GM19455 (cell line): ENCODE measurements around the gene LRRC41.
"Not testable (repeated sequence)": the region's sequence is repeated elsewhere in the genome, so short reads cannot be mapped to it uniquely, and the experiment has no call there.

ENCODE experiments used
- ATAC-seq: cut with Tn5 transposase; IDR thresholded peaks from one replicate; pipeline ENCODE4 v1.9.1; 2021; ENCODE audit not compliant: unreplicated experiment

The LRRC41 gene, protein sequence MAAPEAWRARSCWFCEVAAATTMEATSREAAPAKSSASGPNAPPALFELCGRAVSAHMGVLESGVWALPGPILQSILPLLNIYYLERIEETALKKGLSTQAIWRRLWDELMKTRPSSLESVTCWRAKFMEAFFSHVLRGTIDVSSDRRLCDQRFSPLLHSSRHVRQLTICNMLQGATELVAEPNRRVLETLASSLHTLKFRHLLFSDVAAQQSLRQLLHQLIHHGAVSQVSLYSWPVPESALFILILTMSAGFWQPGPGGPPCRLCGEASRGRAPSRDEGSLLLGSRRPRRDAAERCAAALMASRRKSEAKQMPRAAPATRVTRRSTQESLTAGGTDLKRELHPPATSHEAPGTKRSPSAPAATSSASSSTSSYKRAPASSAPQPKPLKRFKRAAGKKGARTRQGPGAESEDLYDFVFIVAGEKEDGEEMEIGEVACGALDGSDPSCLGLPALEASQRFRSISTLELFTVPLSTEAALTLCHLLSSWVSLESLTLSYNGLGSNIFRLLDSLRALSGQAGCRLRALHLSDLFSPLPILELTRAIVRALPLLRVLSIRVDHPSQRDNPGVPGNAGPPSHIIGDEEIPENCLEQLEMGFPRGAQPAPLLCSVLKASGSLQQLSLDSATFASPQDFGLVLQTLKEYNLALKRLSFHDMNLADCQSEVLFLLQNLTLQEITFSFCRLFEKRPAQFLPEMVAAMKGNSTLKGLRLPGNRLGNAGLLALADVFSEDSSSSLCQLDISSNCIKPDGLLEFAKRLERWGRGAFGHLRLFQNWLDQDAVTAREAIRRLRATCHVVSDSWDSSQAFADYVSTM

DNA sequence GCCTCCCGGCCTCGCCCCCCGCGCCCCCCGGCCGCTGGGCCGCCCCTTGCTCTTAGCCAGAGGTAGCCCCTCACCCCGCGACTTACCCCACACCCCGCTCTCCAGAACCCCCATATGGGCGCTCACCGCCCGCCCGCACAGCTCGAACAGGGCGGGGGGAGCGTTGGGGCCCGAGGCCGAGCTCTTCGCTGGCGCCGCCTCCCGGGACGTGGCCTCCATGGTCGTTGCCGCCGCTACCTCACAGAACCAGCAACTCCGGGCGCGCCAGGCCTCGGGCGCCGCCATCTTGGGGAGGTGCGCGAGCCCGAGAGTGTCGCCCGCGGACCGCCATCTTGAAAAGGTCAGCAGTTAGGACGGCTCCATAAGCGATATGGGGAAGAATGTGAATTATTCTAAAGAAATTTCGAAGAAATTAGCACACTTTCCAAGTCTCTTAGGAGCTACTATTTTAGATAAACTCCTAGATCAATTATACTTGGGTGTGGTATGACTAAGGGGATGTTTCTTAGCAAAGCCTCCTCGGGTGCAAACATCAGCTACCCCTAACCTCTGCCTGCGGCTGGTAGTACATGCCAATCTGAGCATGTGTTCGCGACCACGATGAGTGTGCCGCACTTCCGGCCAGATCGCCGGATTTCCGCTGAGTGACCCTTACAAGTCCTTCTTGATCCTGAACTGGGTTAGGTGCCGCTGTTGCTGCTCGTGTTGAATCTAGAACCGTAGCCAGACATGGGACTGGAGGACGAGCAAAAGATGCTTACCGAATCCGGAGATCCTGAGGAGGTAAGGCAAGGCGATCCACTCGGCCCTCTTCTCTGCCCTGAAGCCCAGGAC lies at the start of gene LRRC41, which contains the start of gene UQCRH:
Gene LRRC41 (minus strand): TSS at position 579 of the 834 bp plus-strand sequence. CDS start 294 bp downstream, at position 285.
Gene UQCRH (plus strand): TSS at position 661 of the 834 bp plus-strand sequence. CDS start 69 bp downstream, at position 730.
- ATAC-seq, result peak; percentile 68

DNA sequence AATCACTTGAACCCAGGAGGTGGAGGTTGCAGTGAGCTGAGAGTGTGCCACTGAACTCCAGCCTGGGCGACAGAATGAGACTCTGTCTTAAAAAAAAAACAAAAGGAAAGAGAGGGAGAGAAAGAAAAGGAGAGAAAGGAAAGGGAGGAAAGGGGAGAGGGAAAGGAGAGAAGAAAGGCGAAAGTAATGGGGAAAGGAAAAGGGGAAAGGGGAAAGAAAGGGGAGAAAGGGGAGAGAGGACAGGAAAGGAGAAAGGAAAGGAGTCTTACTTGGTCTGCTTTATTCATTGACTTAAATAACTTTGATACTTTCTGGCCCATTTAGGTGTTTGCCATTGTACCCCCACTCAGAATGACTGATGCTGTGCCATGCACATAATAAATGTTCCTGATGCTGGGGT lies 48.9 kb upstream of the LRRC41 start:
- no peak for ATAC-seq

DNA sequence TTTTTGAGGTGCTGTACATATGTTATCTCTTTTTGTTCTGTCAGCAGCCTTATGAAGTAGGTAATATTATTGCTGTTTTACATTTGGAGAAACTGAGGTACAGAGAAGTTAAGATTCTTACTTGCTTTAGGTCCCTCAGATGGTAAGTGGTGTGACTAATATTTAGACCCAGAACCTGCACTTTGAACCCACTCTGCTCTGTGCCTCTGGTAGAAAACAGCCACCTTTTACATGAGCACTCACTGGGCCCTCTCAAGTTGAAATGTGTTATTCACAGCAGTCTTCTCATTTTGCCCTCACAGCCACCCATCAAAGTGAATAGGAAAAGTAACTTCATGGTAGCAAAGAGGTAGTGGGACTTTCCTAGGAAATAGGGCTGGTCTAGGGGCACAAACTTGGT lies 41.9 kb upstream of the LRRC41 start:
- no peak for ATAC-seq

DNA sequence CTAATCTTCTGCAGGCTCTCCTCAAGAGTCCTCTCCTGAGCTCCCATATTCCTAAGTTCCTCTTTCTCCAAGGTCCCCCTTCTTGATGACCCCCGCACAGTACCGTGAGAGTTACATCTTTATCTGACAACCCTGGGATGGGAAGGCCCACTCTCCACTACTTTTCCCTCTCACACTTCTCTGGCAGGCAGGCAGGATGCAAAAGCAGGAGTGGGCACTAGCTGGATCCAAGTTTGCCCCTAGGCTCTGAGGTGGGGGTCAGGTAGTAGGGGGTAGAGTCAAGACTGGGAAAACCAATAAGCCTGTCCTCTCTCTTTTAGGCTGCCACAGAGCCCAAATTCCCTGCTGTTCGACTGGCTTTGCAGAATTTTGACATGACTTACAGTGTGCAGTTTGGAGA lies 41.1 kb upstream of the LRRC41 start:
- no peak for ATAC-seq

DNA sequence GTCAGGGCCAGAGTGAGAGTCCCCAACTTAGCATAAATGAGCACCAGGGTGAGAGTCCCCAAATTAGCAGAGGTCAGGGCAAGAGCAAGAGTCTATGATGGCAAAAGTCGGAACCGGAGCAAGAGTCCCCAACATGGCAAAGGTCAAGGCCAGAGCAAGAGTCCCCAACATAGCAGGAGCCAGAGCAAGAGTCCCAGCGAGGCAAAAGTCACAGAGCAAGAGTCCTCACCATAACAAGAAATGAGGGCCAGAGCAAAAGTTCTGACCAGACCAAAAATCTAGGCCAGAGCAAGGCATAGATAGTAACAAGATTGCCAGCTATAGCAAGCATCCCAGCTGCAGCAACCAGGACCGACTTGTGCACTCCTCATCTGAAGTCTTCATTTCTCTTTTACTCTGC lies 40.3 kb upstream of the LRRC41 start:
- ATAC-seq, result no peak

DNA sequence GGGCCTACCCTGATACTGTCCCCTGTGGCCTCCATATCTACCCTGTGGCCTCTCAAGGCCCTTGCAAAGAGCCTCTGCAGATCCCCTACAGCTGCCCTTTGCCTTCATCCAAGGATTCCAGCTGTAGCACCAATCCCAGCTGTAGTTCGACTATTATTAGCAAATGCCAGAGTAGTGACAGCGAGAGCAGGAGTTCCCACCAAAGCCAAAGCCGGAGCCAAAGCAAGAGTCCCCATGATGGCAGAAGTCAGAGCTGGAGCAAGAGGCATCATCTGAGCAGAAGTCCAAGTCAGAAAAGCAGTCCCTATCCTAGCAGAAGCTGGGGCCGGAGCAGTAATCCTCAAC lies 39.9 kb upstream of the LRRC41 start:
- no peak for ATAC-seq

DNA sequence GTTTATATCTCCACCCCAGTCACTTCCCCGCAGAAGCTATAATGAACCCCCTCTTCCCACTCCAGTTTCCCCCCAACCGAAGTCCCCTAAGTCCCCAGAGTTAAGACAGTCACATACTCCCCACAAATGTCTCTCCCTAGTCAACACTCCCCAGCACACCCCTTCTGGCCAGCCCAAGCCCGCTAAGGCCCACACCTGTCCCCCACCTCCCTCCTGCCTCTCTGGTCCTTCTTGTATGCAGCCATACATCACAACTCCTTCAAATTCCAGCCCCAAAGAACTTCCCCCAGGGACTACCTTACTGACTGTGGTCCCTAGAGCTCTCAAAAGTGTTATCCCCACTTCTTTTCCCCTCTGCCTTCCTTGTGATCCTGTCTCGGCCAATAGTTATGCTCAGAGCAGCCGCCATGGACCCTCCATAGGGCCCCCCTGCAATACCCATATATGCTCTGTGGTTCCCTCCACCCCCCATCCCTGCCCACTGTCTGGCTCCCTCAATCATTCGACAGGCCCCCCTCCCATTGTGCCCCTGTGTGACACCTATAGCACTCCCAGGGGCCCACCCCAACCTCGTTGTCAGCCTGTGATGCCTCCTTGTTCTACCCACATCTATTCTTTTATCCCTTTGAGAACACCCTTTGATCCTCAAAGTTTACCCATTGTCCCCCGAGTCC lies 39.4 kb upstream of the LRRC41 start:
- no peak for ATAC-seq

DNA sequence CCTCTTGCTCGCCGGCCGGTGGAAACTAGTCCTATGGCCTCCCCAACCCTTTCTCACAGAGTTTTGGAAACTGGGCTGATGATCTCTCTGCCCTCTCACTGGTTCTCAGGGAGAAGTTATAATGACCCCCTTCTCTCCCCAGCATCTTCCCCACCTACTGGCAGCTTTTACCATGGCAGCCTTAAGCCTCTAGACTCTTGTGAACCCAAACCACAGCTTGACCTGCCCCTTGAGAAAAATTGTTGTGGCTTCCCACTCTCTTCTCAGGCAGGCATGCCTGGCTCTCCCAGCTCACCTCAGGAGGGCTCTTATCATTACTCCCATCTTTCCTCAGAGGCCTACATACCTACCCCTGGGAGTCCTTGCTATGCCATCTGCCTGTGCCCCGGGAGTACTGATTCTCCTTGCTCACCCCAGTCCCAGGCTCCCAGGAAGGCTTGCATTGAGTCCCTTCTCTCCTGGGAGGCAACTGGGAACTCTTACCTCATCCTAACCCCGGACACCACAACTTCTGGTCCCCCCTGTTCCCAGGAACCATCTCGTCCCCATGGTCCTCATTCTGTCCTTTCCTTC lies 38.8 kb upstream of the LRRC41 start:
- ATAC-seq, result no peak

DNA sequence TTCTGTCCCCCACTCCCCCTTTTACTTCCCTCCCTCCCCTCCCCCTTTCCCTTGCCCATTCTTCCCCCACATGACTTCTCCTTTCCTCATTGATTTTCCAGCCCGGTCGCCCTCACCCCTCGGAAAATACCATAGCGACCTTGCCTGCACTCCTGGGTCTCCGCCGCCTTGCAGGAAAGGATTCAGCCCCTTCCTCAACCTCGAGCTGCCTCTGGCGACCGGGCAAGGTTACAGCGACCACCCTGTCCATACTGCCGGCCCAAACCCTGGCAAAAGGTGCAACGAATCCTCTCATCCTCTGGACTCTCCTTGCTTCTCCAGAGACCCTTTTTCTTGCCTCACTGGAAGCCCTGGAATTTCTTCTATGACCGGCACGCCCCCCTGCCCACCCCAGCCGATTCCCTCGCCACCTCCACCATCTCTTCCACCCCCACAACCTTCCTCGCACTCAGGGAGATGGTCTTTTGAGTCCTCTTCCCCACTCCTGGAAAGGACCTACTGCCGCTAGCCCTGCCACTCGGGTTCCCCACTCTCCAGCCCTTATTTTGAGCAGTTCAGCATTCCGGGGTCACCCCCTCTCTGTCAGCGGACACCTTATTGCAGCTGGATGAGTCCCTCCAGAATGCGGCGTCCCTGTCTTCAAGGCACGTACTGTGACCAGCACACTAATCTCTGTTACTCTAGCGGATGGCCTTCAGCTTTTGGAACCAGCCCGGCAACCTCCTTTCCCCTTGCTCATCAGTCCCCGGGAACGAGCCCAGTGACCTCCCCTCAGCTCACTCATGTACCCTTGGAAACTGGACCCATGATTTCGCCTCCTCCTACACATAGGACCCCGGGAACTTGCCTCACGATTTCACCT lies 38.0 kb upstream of the LRRC41 start:
- ATAC-seq, result no peak

DNA sequence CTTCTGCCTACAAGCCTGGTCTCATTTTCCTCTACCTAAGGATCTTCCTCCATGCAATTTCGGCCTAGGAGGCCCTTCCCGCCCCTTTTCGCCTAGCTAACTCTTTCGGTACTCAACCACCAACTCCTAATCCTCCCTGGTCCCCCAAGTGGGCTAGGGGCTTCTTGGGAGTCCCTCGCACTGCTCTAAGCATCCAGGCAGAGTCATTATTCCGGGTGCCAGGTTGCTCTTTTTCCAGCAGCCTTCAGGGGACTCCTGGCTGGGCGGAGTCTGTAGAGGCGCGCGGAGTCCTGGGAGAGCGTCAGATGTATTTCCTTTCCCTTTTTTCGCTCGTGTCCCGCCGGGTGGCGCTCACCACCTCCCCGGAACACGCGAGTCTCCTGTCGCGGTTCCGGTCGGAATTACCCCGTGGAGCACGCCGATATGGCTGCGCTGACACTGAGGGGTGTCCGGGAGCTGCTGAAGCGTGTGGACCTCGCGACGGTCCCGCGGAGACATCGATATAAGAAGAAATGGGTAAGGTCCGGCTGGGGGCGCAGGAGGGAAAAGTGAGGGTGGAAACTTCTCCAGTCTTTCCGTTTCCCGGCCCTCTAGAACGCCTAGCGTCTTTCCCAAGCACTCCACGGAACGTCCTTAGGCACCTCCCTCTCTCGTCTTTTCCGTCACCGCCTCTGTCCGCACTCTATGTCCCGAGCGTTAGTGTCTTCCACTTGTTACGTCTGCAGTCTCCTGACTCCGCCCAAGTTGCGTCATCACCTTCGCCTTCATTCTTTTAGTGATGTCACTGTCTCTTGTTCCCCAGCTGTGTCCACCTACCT lies 37.2 kb upstream of the LRRC41 start, which contains the start of gene NSUN4:
Gene NSUN4 (plus strand): TSS at position 404 of the 818 bp plus-strand sequence. CDS start 20 bp downstream, at position 424.
- ATAC-seq, result peak; percentile 77

DNA sequence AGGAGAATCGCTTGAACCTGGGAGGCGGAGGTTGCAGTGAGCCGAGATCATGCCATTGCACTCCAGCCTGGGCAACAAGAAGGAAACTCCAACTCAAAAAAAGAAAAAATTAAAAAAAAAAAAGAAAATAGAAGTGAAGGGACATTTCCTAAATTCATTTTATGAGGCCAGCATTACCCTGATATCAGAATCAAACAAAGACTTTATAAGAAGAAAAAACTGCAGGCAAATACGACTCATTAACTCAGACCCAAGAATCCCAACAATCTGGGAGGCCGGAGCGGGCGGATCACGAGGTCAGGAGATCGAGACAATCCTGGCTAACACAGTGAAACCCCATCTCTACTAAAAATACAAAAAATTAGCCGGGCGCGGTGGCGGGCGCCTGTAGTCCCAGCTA lies 34.0 kb upstream of the LRRC41 start:
- ATAC-seq, result not testable (repeated sequence)

DNA sequence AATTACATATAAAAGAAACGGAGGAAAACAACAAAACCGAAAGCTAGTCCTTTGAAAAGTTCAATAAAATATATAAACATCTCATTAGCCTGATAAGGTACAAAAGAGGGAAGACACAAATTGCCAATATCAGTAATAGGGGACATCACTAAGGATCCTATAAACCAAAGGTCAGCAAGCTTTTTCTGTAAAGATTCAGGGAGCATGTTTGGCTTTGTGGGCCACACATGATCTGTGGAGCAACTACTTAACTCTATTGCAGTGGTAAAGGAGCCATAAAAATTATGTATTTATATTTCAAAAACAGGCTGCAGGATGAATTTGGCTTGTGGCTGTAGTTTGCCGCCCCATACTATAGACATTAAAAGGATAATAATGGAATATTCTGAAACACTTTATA lies 31.7 kb upstream of the LRRC41 start:
- ATAC-seq, result no peak

DNA sequence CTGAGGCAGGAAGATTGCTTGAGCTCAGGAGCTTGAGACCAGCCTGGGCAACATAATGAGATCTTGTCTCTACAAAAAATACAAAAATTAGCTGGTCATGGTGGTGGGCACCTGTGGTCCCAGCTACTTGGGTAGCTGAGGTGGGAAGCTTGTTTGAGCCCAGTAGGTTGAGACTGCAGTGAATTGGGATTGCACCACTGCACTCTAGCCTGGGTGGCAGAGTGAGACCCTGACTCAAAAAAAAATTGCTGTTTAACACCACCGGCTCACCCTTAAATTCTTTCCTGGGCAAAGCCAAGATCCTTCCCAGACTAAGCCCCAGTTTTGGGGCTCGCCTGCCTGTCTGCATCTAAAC lies 30.6 kb upstream of the LRRC41 start:
- ATAC-seq, result no peak

DNA sequence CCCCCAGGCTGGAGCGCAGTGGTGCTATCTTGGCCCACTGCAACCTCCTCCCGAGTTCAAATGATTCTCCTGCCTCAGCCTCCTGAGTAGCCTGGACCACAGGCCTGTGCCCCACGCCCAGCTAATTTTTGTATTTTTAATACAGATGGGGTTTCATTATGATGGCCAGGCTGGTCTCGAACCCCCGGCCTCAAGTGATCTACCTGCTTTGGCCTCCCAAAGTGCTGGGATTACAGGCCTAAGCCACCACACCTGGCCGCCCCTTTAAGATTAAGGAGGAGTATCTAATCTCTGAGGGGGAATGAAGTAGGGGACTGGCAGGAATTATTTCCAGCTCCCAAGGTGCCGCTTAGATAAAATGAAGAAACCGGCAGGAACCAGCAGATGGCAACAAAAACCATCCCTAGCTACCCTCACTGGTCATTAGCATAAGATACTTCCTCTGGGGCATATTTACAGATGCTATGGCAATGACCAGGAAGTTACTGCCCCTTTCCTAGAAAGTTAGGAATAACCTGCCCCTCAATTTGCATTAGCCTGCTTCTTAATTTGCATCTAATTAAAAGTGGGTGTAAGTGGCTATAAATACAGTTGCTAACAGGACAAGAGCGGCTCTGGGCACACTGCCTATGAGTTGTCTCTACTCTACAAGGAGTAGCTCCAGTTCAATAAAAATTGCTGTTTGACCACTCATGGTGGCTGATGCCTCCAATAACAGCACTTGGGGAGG lies 30.0 kb upstream of the LRRC41 start:
- ATAC-seq, result peak; percentile 46

DNA sequence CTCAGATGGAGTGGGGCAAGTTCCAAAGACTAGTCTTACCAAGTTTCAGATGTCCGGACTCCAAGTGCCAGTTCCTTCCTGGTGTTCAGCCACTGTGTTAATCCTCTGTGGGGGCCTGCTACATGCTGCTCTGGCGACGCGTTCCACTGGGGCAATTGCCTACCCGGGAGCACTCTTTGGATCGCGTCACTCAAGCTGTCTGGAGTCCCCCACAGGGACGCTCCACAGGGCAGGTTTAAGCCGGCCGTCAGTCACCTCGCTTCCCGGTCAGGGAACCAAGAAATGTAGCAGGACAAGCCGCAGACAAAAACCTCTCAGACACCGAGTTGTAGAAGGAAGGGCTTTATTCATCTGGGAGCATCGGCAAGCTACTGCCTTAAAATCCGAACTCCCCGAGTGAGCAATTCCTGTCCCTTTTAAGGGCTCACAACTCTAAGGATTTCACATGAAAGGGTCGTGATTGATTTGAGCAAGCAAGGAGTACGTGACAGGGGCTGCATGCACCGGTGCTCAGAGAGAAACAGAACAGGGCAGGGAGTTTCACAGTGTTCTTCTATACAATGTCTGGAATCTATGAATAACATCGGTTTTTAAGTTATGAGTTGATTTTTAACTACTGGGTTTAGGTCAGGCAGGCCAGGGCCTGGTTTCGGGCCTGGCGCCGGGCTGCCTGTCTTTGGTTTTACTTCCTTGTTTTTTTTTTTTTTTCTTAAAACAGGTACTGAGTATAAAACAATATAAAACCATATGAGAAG lies 28.5 kb upstream of the LRRC41 start:
- not testable (repeated sequence) for ATAC-seq

DNA sequence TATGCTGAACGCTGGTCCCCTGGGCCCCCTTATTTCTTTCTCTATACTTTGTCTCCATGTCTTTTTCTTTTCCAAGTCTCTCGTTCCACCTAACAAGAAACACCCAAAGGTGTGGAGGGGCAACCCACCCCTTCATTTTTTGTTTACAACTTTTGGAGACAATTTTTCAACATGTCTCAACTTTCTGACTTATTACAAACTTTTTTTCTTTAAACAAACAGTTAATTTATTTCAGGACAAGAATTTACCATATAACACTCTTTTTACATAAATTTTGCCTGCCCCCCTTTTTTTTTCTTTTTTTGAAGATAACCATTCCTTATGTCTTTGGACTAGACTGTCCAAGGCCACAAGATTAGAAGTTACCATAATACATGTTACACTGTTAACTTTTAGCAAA lies 27.0 kb upstream of the LRRC41 start:
- not testable (repeated sequence) for ATAC-seq

DNA sequence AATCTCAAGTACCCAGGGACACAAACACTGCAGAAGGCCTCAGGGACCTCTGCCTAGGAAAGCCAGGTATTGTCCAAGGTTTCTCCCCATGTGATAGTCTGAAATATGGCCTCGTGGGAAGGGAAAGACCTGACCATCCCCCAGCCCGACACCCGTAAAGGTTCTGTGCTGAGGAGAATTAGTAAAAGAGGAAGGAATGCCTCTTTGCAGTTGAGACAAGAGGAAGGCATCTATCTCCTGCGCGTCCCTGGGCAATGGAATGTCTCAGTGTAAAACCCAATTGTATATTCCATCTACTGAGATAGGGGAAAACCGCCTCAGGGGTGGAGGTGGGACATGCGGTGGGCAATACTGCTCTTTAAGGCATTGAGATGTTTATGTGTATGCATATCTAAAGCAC lies 26.4 kb upstream of the LRRC41 start:
- ATAC-seq, result not testable (repeated sequence)
